HEK293 (cell line): ENCODE measurements around the gene NUP88.

Experiments used
- CTCF ChIA-PET: fragments of 350-600 bp; formaldehyde crosslinking; extraction: SDS; loops from one replicate; lab custom pipeline; 2021; ENCODE audit warnings: antibody characterized with exemption; lab: Yijun Ruan, JAX
- POLR2A ChIA-PET: fragments of 300-600 bp; formaldehyde crosslinking; extraction: SDS; loops from one replicate; lab custom pipeline; 2020; ENCODE audit warnings: antibody characterized with exemption, inconsistent platforms; lab: Yijun Ruan, JAX
- H3K27ac ChIP-seq: fragments of 200-500 bp; sonication (Bioruptor generic); 2 replicates; pipeline ENCODE4 v1.5.1; 2014; ENCODE audit warnings: low read depth, low read length, control low read depth, inconsistent platforms; ENCODE audit errors: extremely low read depth
- H3K36me3 ChIP-seq, 2 experiments: fragments of 200-500 bp in 1 of 2; sonication (Bioruptor generic) in 1 of 2; 1 replicate in 1 of 2; 2 replicates in 1 of 2; pipeline ENCODE4 v1.5.1; 2014 to 2017; ENCODE audit warnings: inconsistent platforms in 2 of 2, low read length in 2 of 2; ENCODE audit not compliant: control insufficient read depth in 2 of 2, insufficient read depth in 1 of 2
- H3K4me1 ChIP-seq: fragments of 200-500 bp; sonication (Bioruptor generic); 2 replicates; pipeline ENCODE4 v1.5.1; 2014; ENCODE audit warnings: mild to moderate bottlenecking, low read length, inconsistent platforms; ENCODE audit not compliant: control insufficient read depth, insufficient read depth
- H3K4me3 ChIP-seq: 2 replicates; pipeline ENCODE4 v1.5.1; 2011; ENCODE audit warnings: low read depth, mild to moderate bottlenecking, control low read depth, low read length, moderate library complexity
- H3K9me3 ChIP-seq: fragments of 200-500 bp; sonication (Bioruptor generic); 2 replicates; pipeline ENCODE4 v1.5.1; 2014; ENCODE audit warnings: low read depth, low read length, inconsistent platforms; ENCODE audit not compliant: control insufficient read depth, insufficient read depth
- BCL11B ChIP-seq: fragments of 450-650 bp; formaldehyde crosslinking; IDR thresholded peaks from 2 replicates; pipeline ENCODE4 v1.5.1; 2016; ENCODE audit warnings: low read depth, missing biosample characterization, missing genetic modification characterization
- EGR2 ChIP-seq: fragments of 450-650 bp; formaldehyde crosslinking; IDR thresholded peaks from 2 replicates; pipeline ENCODE4 v1.5.1; 2016; ENCODE audit warnings: low read depth, missing biosample characterization, missing genetic modification characterization
- GLIS1 ChIP-seq: fragments of 450-650 bp; formaldehyde crosslinking; IDR thresholded peaks from 2 replicates; pipeline ENCODE4 v1.5.1; 2016; ENCODE audit warnings: missing biosample characterization, missing genetic modification characterization
- GLIS2 ChIP-seq: fragments of 450-650 bp; formaldehyde crosslinking; IDR thresholded peaks from 2 replicates; pipeline ENCODE4 v1.5.1; 2016; ENCODE audit warnings: missing biosample characterization, missing genetic modification characterization
- MEIS1 ChIP-seq: sonication (generic); formaldehyde crosslinking; IDR thresholded peaks from 2 replicates; pipeline ENCODE4 v1.8.1; 2022; ENCODE audit warnings: missing genetic modification reagents, mild to moderate bottlenecking, borderline replicate concordance
- MZF1 ChIP-seq: fragments of 450-650 bp; formaldehyde crosslinking; IDR thresholded peaks from 2 replicates; pipeline ENCODE4 v1.5.1; 2017; ENCODE audit warnings: missing biosample characterization, missing genetic modification characterization, borderline replicate concordance
- PRDM1 ChIP-seq: fragments of 450-650 bp; formaldehyde crosslinking; IDR thresholded peaks from 2 replicates; pipeline ENCODE4; 2016; ENCODE audit warnings: missing biosample characterization, missing genetic modification characterization
- SP2 ChIP-seq: fragments of 450-650 bp; formaldehyde crosslinking; IDR thresholded peaks from 2 replicates; pipeline ENCODE4 v1.5.1; 2016; ENCODE audit warnings: missing biosample characterization, missing genetic modification characterization
- ZBTB48 ChIP-seq: fragments of 450-650 bp; formaldehyde crosslinking; IDR thresholded peaks from 2 replicates; pipeline ENCODE4 v1.5.1; 2016; ENCODE audit warnings: missing biosample characterization, missing genetic modification characterization
- ZFHX2 ChIP-seq: fragments of 450-650 bp; formaldehyde crosslinking; conservative IDR thresholded peaks from 2 replicates; pipeline ENCODE4 v1.5.1; 2016; ENCODE audit warnings: missing biosample characterization, missing genetic modification characterization
- ZNF248 ChIP-seq: fragments of 450-650 bp; formaldehyde crosslinking; IDR thresholded peaks from 2 replicates; pipeline ENCODE4 v1.5.1; 2017; ENCODE audit warnings: missing biosample characterization, missing genetic modification characterization
- ZNF416 ChIP-seq: fragments of 450-650 bp; formaldehyde crosslinking; IDR thresholded peaks from 2 replicates; pipeline ENCODE4 v1.5.1; 2016; ENCODE audit warnings: missing biosample characterization, missing genetic modification characterization
- ZNF423 ChIP-seq: fragments of 450-650 bp; formaldehyde crosslinking; IDR thresholded peaks from 2 replicates; pipeline ENCODE4 v1.5.1; 2016; ENCODE audit warnings: missing biosample characterization, missing genetic modification characterization
- ZNF561 ChIP-seq: fragments of 450-650 bp; IDR thresholded peaks from 2 replicates; pipeline ENCODE4 v1.5.1; 2018; ENCODE audit warnings: missing biosample characterization, missing genetic modification characterization, borderline replicate concordance
- ZNF621 ChIP-seq: fragments of 450-650 bp; formaldehyde crosslinking; IDR thresholded peaks from 2 replicates; pipeline ENCODE4 v1.5.1; 2017; ENCODE audit warnings: missing biosample characterization, missing genetic modification characterization
- ZNF654 ChIP-seq: fragments of 450-650 bp; formaldehyde crosslinking; IDR thresholded peaks from 2 replicates; pipeline ENCODE4 v1.5.1; 2016; ENCODE audit warnings: low read depth, missing biosample characterization, missing genetic modification characterization
- TF ChIP-seq, protein P1 (sequence below): fragments of 450-650 bp; formaldehyde crosslinking; IDR thresholded peaks from 2 replicates; pipeline ENCODE4 v1.5.1; 2016; ENCODE audit warnings: missing biosample characterization, missing genetic modification characterization
- TF ChIP-seq, protein P2 (sequence below): fragments of 450-650 bp; formaldehyde crosslinking; IDR thresholded peaks from 2 replicates; pipeline ENCODE4 v1.5.1; 2017; ENCODE audit warnings: missing biosample characterization, missing genetic modification characterization
- TF ChIP-seq, protein P3 (sequence below): fragments of 450-650 bp; formaldehyde crosslinking; IDR thresholded peaks from 2 replicates; pipeline ENCODE4 v1.5.1; 2016; ENCODE audit warnings: missing biosample characterization, missing genetic modification characterization

The NUP88 gene

DNA sequence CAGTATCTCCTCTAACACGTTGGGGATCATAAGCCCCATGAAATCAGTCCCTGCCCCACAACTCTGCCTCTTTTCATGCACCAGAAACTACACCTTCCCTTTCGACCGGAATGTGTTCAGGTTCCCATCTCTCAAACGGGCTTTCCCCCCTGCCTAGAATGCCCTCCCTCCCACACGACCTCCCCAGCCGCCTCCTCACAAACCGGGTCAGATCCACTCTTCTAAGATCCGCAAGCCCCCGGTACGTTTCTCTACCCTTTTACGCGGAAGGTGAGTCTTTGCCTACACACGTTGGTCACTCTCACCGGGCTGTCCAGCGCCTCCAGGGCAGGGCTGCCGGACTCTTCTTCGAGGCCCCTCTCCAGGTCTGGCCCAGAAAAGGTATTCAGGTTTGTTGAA is 48.6 kb upstream of the NUP88 start:
- H3K4me1 ChIP-seq, result peaks cover 18% of the 10 kb centered on the region
- ChIA-PET CTCF (interaction anchor here (0.6 to 3.3 kb wide), 3 partner anchors 28 to 51 kb away, joined by 3 to 26 read pairs (median 3); partner anchors contain the start of gene C1QBP), POLR2A (interaction anchor here (0.9 to 4.9 kb wide), 9 partner anchors 9 to 974 kb away, joined by 3 to 111 read pairs (median 6); partner anchors contain the start of genes C1QBP, DERL2, MIS12 and NUP88)
- H3K9me3 ChIP-seq, result no peaks in the 10 kb centered on the region
- H3K4me3 ChIP-seq, result peak overlapping the region; percentile 89
- no peak for TF ChIP-seq ZNF621 (tag by site-specific recombination)
- peak; percentile 86 for TF ChIP-seq PRDM1 (tag by site-specific recombination)
- TF ChIP-seq, protein P1, sequence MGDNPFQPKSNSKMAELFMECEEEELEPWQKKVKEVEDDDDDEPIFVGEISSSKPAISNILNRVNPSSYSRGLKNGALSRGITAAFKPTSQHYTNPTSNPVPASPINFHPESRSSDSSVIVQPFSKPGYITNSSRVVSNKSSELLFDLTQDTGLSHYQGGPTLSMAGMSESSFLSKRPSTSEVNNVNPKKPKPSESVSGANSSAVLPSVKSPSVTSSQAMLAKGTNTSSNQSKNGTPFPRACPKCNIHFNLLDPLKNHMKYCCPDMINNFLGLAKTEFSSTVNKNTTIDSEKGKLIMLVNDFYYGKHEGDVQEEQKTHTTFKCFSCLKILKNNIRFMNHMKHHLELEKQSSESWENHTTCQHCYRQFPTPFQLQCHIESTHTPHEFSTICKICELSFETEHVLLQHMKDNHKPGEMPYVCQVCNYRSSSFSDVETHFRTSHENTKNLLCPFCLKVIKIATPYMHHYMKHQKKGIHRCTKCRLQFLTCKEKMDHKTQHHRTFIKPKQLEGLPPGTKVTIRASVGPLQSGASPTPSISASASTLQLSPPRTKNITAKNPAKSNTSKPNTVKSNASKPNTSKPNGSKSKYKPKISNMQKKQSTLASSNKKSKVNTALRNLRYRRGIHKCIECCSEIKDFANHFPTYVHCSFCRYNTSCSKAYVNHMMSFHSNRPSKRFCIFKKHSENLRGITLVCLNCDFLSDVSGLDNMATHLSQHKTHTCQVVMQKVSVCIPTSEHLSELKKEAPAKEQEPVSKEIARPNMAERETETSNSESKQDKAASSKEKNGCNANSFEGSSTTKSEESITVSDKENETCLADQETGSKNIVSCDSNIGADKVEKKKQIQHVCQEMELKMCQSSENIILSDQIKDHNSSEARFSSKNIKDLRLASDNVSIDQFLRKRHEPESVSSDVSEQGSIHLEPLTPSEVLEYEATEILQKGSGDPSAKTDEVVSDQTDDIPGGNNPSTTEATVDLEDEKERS (tag by site-specific recombination), result no peak
- TF ChIP-seq, protein P2, sequence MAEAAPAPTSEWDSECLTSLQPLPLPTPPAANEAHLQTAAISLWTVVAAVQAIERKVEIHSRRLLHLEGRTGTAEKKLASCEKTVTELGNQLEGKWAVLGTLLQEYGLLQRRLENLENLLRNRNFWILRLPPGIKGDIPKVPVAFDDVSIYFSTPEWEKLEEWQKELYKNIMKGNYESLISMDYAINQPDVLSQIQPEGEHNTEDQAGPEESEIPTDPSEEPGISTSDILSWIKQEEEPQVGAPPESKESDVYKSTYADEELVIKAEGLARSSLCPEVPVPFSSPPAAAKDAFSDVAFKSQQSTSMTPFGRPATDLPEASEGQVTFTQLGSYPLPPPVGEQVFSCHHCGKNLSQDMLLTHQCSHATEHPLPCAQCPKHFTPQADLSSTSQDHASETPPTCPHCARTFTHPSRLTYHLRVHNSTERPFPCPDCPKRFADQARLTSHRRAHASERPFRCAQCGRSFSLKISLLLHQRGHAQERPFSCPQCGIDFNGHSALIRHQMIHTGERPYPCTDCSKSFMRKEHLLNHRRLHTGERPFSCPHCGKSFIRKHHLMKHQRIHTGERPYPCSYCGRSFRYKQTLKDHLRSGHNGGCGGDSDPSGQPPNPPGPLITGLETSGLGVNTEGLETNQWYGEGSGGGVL (tag by site-specific recombination), result peak; percentile 19; the same call in 1 of the 2 replicates
- 0 out of 2 replicates have a peak, but pooled peaks have one; percentile 13 for TF ChIP-seq MZF1 (tag by site-specific recombination)
- TF ChIP-seq ZNF248 (tag by site-specific recombination), result no peak
- TF ChIP-seq ZNF423 (tag by site-specific recombination), result no peak
- TF ChIP-seq, protein P3, sequence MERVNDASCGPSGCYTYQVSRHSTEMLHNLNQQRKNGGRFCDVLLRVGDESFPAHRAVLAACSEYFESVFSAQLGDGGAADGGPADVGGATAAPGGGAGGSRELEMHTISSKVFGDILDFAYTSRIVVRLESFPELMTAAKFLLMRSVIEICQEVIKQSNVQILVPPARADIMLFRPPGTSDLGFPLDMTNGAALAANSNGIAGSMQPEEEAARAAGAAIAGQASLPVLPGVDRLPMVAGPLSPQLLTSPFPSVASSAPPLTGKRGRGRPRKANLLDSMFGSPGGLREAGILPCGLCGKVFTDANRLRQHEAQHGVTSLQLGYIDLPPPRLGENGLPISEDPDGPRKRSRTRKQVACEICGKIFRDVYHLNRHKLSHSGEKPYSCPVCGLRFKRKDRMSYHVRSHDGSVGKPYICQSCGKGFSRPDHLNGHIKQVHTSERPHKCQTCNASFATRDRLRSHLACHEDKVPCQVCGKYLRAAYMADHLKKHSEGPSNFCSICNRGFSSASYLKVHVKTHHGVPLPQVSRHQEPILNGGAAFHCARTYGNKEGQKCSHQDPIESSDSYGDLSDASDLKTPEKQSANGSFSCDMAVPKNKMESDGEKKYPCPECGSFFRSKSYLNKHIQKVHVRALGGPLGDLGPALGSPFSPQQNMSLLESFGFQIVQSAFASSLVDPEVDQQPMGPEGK (tag by site-specific recombination), result peak; percentile 8; the same call in 1 of the 2 replicates
- TF ChIP-seq ZNF561, result no peak
- TF ChIP-seq BCL11B (tag by site-specific recombination), result 0 out of 2 replicates have a peak, but pooled peaks have one; percentile 12
- TF ChIP-seq ZNF654 (tag by site-specific recombination), result no peak
- TF ChIP-seq GLIS2 (tag by site-specific recombination), result peak; percentile 46
- peak; percentile 91 for TF ChIP-seq GLIS1 (tag by site-specific recombination)
- TF ChIP-seq MEIS1 (CRISPR knock-in tag), result no peak
- TF ChIP-seq SP2 (tag by site-specific recombination), result peak; percentile 0; the same call in 1 of the 2 replicates
- TF ChIP-seq EGR2 (tag by site-specific recombination), result peak; percentile 51; the same call in 1 of the 2 replicates
- TF ChIP-seq ZBTB48, result peak; percentile 14; the same call in 1 of the 2 replicates
- TF ChIP-seq ZNF416, result no peak
- peak; percentile 77 for TF ChIP-seq ZFHX2 (tag by site-specific recombination)
- TF ChIP-seq, all 188 proteins: peak for 11
- Histone ChIP-seq H3K27ac (peak overlapping the region; percentile 80), H3K36me3 (peaks cover 21 to 28% of the 10 kb centered on the region in 2 experiments)
